OCI-LY3 (cell line): ENCODE data around the gene ARHGAP21.

Experiments
- H2AFZ ChIP-seq: fragments of 200-600, 300-600 bp; shearing (Covaris generic); 2 replicates; pipeline ENCODE4 v1.6.0; 2014; ENCODE audit warnings: antibody characterized with exemption, low read depth, low read length
- H3K27ac ChIP-seq: fragments of 200-600, 300-600 bp; sonication (generic); 2 replicates; pipeline ENCODE4 v1.5.1; 2014; ENCODE audit warnings: mild to moderate bottlenecking, low read length, moderate library complexity, mixed read lengths
- H3K27me3 ChIP-seq: fragments of 200-600, 300-600 bp; sonication (generic); 2 replicates; pipeline ENCODE4 v1.6.1; 2014; ENCODE audit warnings: low read depth, low read length, mixed read lengths
- H3K36me3 ChIP-seq: fragments of 200-600, 300-600 bp; sonication (generic); replicated peaks from 2 replicates; pipeline ENCODE3; 2014; ENCODE audit warnings: low read depth, low read length, mixed read lengths
- H3K4me1 ChIP-seq: fragments of 300-600, 200-600 bp; sonication (generic); 2 replicates; pipeline ENCODE4 v1.6.1; 2014; ENCODE audit warnings: low read length, mixed read lengths
- H3K4me2 ChIP-seq: fragments of 200-600, 300-600 bp; sonication (generic); 2 replicates; pipeline ENCODE4 v1.6.1; 2014; ENCODE audit warnings: low read length, mixed read lengths
- H3K4me3 ChIP-seq: fragments of 300-600, 200-600 bp; sonication (generic); 2 replicates; pipeline ENCODE4 v1.5.1; 2014; ENCODE audit warnings: antibody characterized with exemption, mild to moderate bottlenecking, low read length, moderate library complexity
- H3K79me2 ChIP-seq: fragments of 300-600, 200-600 bp; shearing (Covaris generic); 2 replicates; pipeline ENCODE4 v1.6.1; 2014; ENCODE audit warnings: mild to moderate bottlenecking, low read length, mixed read lengths
- H3K9ac ChIP-seq: fragments of 300-600, 200-600 bp; shearing (Covaris generic); 2 replicates; pipeline ENCODE4 v1.6.0; 2014; ENCODE audit warnings: mild to moderate bottlenecking, low read length, moderate library complexity
- H3K9me3 ChIP-seq: fragments of 200-600, 300-600 bp; shearing (Covaris generic); 2 replicates; pipeline ENCODE4 v1.6.1; 2014; ENCODE audit warnings: low read length, mixed read lengths; ENCODE audit not compliant: insufficient read depth
- H4K20me1 ChIP-seq: fragments of 200-600, 300-600 bp; sonication (generic); 2 replicates; pipeline ENCODE4 v1.6.1; 2016; ENCODE audit warnings: low read length, mixed read lengths; ENCODE audit not compliant: insufficient read depth
- EZH2phosphoT487 ChIP-seq: fragments of 200-600 bp; shearing (Covaris generic); IDR thresholded peaks from 2 replicates; pipeline ENCODE4 v1.6.1; 2018; ENCODE audit warnings: antibody characterized with exemption, mixed run types, low read depth
- TF ChIP-seq, protein P1 (sequence below): fragments of 200-600, 300-600 bp; sonication (generic); IDR thresholded peaks from 2 replicates; pipeline ENCODE4 v1.5.1; 2014; ENCODE audit warnings: antibody characterized with exemption, low read length, low read depth

The ARHGAP21 gene

DNA sequence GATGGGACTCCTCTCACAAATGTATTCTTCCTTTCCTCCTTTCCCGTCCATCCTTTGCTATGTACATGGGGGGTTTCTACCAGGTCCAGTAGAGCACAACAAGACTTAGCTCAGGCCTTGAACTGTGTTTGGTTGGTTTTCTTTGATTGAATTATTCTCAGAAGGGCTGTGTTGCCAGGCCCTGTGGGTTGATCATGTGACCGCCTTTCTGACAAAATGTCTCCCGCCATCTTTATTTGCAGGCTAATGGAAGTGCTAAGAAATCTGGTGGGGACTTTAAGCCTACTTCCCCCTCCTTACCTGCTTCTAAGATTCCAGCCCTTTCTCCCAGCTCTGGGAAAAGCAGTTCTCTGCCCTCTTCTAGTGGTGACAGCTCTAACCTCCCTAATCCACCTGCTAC lies 178.1 kb downstream of the ARHGAP21 start:
- Histone ChIP-seq H3K36me3 (no peaks in the 10 kb centered on the region), H3K9ac (no peak overlapping the region), H3K4me3 (no peak overlapping the region), H2AFZ (no peak overlapping the region), H3K27me3 (no peaks in the 10 kb centered on the region), H3K27ac (no peak overlapping the region), H3K9me3 (no peaks in the 10 kb centered on the region), H3K79me2 (no peaks in the 10 kb centered on the region), H3K4me1 (no peaks in the 10 kb centered on the region), H4K20me1 (no peaks in the 10 kb centered on the region), H3K4me2 (no peak overlapping the region)
- TF ChIP-seq, protein P1, sequence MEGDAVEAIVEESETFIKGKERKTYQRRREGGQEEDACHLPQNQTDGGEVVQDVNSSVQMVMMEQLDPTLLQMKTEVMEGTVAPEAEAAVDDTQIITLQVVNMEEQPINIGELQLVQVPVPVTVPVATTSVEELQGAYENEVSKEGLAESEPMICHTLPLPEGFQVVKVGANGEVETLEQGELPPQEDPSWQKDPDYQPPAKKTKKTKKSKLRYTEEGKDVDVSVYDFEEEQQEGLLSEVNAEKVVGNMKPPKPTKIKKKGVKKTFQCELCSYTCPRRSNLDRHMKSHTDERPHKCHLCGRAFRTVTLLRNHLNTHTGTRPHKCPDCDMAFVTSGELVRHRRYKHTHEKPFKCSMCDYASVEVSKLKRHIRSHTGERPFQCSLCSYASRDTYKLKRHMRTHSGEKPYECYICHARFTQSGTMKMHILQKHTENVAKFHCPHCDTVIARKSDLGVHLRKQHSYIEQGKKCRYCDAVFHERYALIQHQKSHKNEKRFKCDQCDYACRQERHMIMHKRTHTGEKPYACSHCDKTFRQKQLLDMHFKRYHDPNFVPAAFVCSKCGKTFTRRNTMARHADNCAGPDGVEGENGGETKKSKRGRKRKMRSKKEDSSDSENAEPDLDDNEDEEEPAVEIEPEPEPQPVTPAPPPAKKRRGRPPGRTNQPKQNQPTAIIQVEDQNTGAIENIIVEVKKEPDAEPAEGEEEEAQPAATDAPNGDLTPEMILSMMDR, result no peak
- TF ChIP-seq EZH2phosphoT487, result no peak

DNA sequence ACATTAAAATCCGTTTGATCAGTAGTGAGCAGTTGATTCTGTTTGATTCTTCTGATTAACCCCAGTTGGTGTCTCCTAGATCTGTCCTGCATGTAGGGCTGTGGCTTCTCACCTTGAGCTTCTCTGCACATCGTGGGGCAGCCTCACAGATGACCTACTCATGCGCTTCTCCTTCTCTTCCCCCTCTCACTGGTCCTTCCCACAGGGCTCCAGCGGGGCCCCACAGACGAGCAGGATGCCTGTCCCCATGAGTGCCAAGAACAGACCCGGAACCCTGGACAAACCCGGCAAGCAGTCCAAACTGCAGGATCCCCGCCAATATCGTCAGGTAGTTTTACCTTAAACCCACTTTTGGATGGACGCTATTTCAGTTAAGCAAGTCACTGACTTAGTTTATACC lies 178.9 kb downstream of the ARHGAP21 start:
- Histone ChIP-seq H3K4me3 (no peak overlapping the region), H3K9ac (no peak overlapping the region), H3K27me3 (no peaks in the 10 kb centered on the region), H3K9me3 (no peaks in the 10 kb centered on the region), H3K4me1 (no peaks in the 10 kb centered on the region), H3K27ac (no peak overlapping the region), H4K20me1 (no peaks in the 10 kb centered on the region), H2AFZ (no peak overlapping the region), H3K4me2 (no peak overlapping the region), H3K79me2 (no peaks in the 10 kb centered on the region), H3K36me3 (no peaks in the 10 kb centered on the region)
- TF ChIP-seq EZH2phosphoT487, result no peak
- TF ChIP-seq, protein P1, result no peak

DNA sequence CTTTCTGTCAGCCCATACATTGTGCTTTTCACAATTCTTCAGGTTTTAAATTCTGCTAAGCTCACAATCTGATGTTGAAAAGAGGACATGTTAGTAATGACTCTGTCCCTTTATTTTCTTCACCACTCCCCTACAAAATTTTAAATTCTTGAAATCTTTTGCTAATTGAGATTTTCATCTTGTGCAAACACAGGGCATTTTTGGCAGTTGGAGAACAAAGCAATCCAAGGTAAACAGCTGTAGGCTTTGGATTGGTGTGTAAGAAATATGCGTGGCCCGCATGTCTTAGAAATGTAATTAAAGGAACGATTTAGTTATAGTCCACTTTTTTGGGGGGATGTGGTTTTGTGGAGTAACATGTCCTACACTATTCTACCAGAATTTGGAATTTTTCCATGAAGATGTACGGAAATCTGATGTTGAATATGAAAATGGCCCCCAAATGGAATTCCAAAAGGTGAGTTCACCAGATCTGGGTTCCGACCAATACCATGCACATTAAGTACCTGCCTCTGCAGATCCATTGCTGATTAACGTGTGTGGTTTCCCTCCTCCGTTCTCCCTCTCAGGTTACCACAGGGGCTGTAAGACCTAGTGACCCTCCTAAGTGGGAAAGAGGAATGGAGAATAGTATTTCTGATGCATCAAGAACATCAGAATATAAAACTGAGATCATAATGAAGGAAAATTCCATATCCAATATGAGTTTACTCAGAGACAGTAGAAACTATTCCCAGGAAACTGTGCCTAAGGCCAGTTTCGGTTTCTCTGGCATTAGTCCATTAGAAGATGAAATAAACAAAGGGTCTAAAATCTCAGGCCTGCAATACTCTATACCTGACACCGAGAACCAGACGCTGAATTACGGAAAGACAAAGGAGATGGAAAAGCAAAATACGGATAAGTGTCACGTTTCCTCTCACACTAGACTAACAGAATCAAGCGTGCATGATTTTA lies 181.1 kb downstream of the ARHGAP21 start:
- Histone ChIP-seq H3K9me3 (no peaks in the 10 kb centered on the region), H3K9ac (no peak overlapping the region), H3K79me2 (no peaks in the 10 kb centered on the region), H4K20me1 (no peaks in the 10 kb centered on the region), H3K27ac (no peak overlapping the region), H2AFZ (no peak overlapping the region), H3K27me3 (no peaks in the 10 kb centered on the region), H3K4me1 (no peaks in the 10 kb centered on the region), H3K4me2 (no peak overlapping the region), H3K4me3 (no peak overlapping the region), H3K36me3 (no peaks in the 10 kb centered on the region)
- no peak for TF ChIP-seq EZH2phosphoT487
- TF ChIP-seq, protein P1, result no peak

DNA sequence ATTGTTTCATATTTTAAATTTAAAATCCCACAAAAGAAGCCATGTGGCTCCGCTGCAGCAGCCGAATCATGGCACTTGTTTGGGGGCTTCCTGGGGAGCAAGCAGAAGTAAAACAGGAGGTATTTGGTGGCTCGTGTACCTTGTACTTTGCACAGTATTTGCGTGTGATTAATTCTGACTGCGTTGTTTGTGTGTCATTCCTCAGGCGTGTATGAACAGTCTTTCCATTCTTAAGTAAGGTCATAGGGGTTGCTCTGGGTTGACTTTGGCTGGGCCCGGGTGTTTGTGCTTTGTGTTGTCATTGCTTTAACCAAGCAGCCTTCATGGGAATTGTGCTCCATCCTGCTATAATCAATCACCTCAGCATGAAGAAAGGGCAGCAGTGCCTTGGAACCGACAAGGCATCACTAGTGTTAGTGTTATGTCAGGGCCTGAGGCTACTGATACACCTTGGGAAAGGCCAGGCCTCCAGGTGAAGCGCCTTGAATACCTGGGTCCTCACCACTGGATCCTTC lies 182.4 kb downstream of the ARHGAP21 start:
- H3K79me2 ChIP-seq, result no peaks in the 10 kb centered on the region
- H3K27ac ChIP-seq, result no peak overlapping the region
- H3K9ac ChIP-seq, result no peak overlapping the region
- no peaks in the 10 kb centered on the region for H3K27me3 ChIP-seq
- H3K4me3 ChIP-seq, result no peak overlapping the region
- no peak overlapping the region for H3K4me2 ChIP-seq
- H2AFZ ChIP-seq, result no peak overlapping the region
- H3K9me3 ChIP-seq, result no peaks in the 10 kb centered on the region
- no peaks in the 10 kb centered on the region for H3K36me3 ChIP-seq
- no peaks in the 10 kb centered on the region for H3K4me1 ChIP-seq
- TF ChIP-seq, protein P1, result no peak
- no peak for TF ChIP-seq EZH2phosphoT487
- H4K20me1 ChIP-seq, result no peaks in the 10 kb centered on the region
